ENCODE results near the gene IL1RAP.
"Not testable (repeated sequence)": the region's sequence is repeated elsewhere in the genome, so short reads cannot be mapped to it uniquely, and the experiment has no call there.

The IL1RAP gene

GRCh38 chr3:190617185-190617584 lies 103.3 kb downstream of the IL1RAP start:
- no peak for DNase-seq

- no peak for DNase-seq
These were observed 104.6 kb downstream of the IL1RAP start for GRCh38 chr3:190618330-190619030.

- no peak for DNase-seq
These were observed 105.5 kb downstream of the IL1RAP start for GRCh38 chr3:190619353-190619752.

GRCh38 chr3:190619761-190620160 lies 105.9 kb downstream of the IL1RAP start:
- no peak for DNase-seq

GRCh38 chr3:190620886-190621608 lies 107.2 kb downstream of the IL1RAP start:
- no peak for DNase-seq

- no peak for DNase-seq
These were observed 108.0 kb downstream of the IL1RAP start for GRCh38 chr3:190621927-190622326.

- no peak for DNase-seq
These were observed 110.4 kb downstream of the IL1RAP start for GRCh38 chr3:190624282-190624681.

- no peak for DNase-seq
These were observed 113.2 kb downstream of the IL1RAP start for GRCh38 chr3:190626951-190627620.

- DNase-seq: no peak
These were observed 115.2 kb downstream of the IL1RAP start for GRCh38 chr3:190629088-190629487.

- DNase-seq: no peak
These were observed 117.4 kb downstream of the IL1RAP start for GRCh38 chr3:190631295-190631694.

- no peak for DNase-seq
These were observed 127.7 kb downstream of the IL1RAP start for GRCh38 chr3:190641564-190641963.

GRCh38 chr3:190642016-190642415 lies 128.1 kb downstream of the IL1RAP start:
- DNase-seq: no peak

- no peak for DNase-seq
These were observed 130.2 kb downstream of the IL1RAP start for GRCh38 chr3:190644035-190644434.

- no peak for DNase-seq
These were observed 130.9 kb downstream of the IL1RAP start for GRCh38 chr3:190644766-190645165.

- no peak for DNase-seq
These were observed 132.1 kb downstream of the IL1RAP start for GRCh38 chr3:190645932-190646460.

GRCh38 chr3:190646996-190647395 lies 133.1 kb downstream of the IL1RAP start:
- no peak for DNase-seq

GRCh38 chr3:190655933-190656332 lies 142.0 kb downstream of the IL1RAP start:
- DNase-seq: no peak

- no peak for DNase-seq
These were observed 144.2 kb downstream of the IL1RAP start for GRCh38 chr3:190658106-190658505.

GRCh38 chr3:190666821-190667220 lies 152.9 kb downstream of the IL1RAP start:
- no peak for DNase-seq

GRCh38 chr3:190671658-190672057 lies 157.8 kb downstream of the IL1RAP start:
- DNase-seq: no peak

- DNase-seq: no peak
These were observed 159.3 kb downstream of the IL1RAP start for GRCh38 chr3:190673148-190673547.

GRCh38 chr3:190676481-190676880 lies 162.6 kb downstream of the IL1RAP start:
- DNase-seq: no peak

- DNase-seq: no peak
These were observed 163.1 kb downstream of the IL1RAP start for GRCh38 chr3:190677001-190677400.

- DNase-seq: not testable (repeated sequence)
These were observed 164.0 kb downstream of the IL1RAP start for GRCh38 chr3:190677868-190678267.
